ELF-1 (cell line): Measurements from ENCODE around the gene ZIC4.

ENCODE experiments used
- DNase-seq: peaks from one replicate; pipeline ENCODE4 v3.0.0-alpha.2; 2016; ENCODE audit warnings: low read depth, low spot score

Gene ZIC4

GRCh38 chr3:147356145-147356908, 50.0 kb downstream of the ZIC4 start:
- peak; percentile 16 for DNase-seq

GRCh38 chr3:147355753-147356090, 50.6 kb downstream of the ZIC4 start:
- no peak for DNase-seq

DNA sequence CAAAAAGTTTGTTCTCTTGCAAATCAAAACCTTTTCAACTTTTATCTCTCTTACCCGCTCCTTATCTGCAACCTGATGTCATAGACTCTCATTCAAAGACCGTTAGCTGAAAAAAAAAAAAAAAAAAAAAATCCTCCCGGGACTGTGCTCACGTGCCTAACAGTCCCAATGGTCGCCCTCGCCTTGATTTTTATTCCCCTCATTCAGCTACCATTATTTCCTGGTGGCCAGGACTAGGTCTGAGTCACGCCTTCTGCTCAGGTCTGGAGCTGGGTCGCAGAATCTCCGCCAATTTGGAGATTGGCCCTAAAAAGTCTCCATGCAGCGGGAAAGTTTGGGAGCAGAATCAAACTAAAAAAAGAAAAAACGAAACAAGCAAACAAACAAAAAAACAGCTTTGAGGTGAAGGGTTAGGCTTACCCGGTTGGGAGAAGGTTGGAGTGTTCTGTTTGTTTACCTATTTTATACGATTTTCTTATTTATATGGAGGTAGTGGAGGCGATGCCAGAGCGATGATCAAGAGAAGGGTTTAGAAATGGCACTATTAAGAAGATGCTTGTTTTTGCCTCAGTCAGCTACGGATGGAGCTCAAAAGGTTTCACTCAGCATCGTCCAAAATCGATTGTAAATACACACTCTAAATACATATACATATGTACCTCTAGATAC, 51.1 kb downstream of the ZIC4 start:
- peak; percentile 29 for DNase-seq

- DNase-seq: peak; percentile 51
These were observed 51.7 kb downstream of the ZIC4 start for GRCh38 chr3:147354623-147355022.

- DNase-seq: no peak
These were observed 55.0 kb downstream of the ZIC4 start for GRCh38 chr3:147351301-147351700.

DNA sequence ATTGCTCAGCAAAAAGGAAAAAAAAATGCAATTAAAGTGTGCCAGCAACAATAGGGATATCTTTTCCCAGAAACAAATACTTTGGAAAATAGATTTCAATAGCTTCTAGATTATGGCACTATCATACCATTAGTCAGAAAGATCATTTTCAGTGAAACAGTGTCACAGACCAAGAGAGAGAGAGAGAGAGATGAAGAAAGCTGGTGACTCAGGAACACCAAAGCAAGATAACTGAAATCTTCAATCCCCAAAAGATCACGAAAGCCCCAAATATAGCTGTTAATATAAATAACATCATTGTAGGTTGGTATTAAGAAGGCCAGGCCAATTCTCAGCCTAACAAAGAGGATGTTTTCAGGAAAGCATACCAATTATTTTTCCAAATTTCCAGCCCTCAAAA, 57.4 kb downstream of the ZIC4 start:
- no peak for DNase-seq

GRCh38 chr3:147343926-147344325, 62.4 kb downstream of the ZIC4 start:
- no peak for DNase-seq

- peak; percentile 77 for DNase-seq
These were observed 64.6 kb downstream of the ZIC4 start for GRCh38 chr3:147341727-147342126.

DNA sequence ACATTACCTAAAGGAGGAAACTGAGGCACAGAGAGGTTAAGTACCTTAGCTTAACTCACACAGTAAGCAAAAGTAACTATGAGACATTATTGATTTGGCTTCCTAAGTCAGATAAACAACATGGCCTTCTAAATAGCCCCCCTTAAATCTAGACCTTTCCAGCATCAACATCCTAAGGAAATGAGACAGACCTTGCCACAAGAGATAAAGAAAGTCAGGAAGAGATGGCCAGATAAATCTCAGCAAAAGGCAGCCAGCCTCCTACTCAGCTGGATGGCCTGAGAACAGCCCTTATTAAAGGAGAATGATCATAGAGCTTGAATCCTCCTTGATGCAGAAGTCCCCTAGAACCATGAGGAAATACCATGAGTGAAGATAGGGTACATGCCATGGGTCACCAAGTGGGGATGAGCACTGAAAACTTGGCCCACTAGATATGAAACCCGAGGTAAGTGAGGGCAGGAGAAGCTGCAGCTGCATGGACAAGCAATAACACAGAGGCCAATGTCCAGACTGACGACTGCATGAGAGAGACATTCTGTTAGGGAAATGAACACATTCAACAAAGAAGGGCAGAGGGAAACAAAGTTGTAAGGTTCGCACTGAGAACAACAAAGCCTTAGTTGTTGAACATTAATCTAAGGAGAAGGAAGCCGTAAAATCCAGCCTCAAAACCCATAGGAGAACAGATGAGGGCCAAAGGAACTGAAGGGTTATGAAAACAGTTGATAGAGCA, 69.6 kb downstream of the ZIC4 start:
- no peak for DNase-seq
